H9 (cell line): ENCODE data around the gene LINS1. TPM values are rescaled to one million over a fixed set of nuclear protein-coding genes. Genes with fewer than 3 reads are reported as not detected.

Experiments used
- DNase-seq: peaks from one replicate; pipeline ENCODE4 v3.0.0-alpha.2; 2017
- H2AFZ ChIP-seq: one replicate; pipeline ENCODE4 v1.6.1; 2013; ENCODE audit warnings: mild to moderate bottlenecking, low read length, control low read depth, moderate library complexity
- H2AK5ac ChIP-seq: 2 replicates; pipeline ENCODE4 v1.6.1; 2013; ENCODE audit warnings: low read length, control low read depth, mixed read lengths; ENCODE audit not compliant: insufficient read length
- H2BK120ac ChIP-seq: one replicate; pipeline ENCODE4 v1.6.1; 2013; ENCODE audit warnings: low read depth, mild to moderate bottlenecking, low read length, control low read depth, inconsistent platforms; ENCODE audit not compliant: poor library complexity, severe bottlenecking
- H2BK12ac ChIP-seq: 2 replicates; pipeline ENCODE4 v1.6.1; 2013; ENCODE audit warnings: low read length, control low read depth, mixed read lengths, low read depth; ENCODE audit not compliant: insufficient read length
- H2BK15ac ChIP-seq: 2 replicates; pipeline ENCODE4 v1.6.1; 2013; ENCODE audit warnings: low read depth, low read length, control low read depth
- H2BK20ac ChIP-seq: one replicate; pipeline ENCODE4 v1.6.1; 2013; ENCODE audit warnings: low read depth, mild to moderate bottlenecking, low read length, control low read depth, inconsistent platforms; ENCODE audit not compliant: poor library complexity, severe bottlenecking
- H2BK5ac ChIP-seq: 2 replicates; pipeline ENCODE4 v1.6.1; 2013; ENCODE audit warnings: low read length, control low read depth, mixed read lengths; ENCODE audit not compliant: insufficient read length
- H3K14ac ChIP-seq: 2 replicates; pipeline ENCODE4 v1.6.1; 2013; ENCODE audit warnings: low read length, control low read depth; ENCODE audit not compliant: insufficient read depth
- H3K18ac ChIP-seq: 2 replicates; pipeline ENCODE4 v1.6.1; 2013; ENCODE audit warnings: low read depth, mild to moderate bottlenecking, mixed read lengths, low read length, control low read depth; ENCODE audit not compliant: insufficient read length
- H3K23ac ChIP-seq: 2 replicates; pipeline ENCODE4 v1.6.1; 2013; ENCODE audit warnings: low read length, control low read depth, mixed read lengths, low read depth; ENCODE audit not compliant: insufficient read length
- H3K23me2 ChIP-seq: 2 replicates; pipeline ENCODE4 v1.6.1; 2013; ENCODE audit warnings: low read depth, mild to moderate bottlenecking, mixed read lengths, low read length, control low read depth; ENCODE audit not compliant: insufficient read length, poor library complexity, severe bottlenecking
- H3K27ac ChIP-seq: 2 replicates; pipeline ENCODE4 v1.5.1; 2013; ENCODE audit warnings: low read length, control low read depth, mixed read lengths, low read depth; ENCODE audit not compliant: insufficient read length
- H3K27me3 ChIP-seq: 2 replicates; pipeline ENCODE4 v1.6.1; 2013; ENCODE audit warnings: low read length, control low read depth, inconsistent platforms; ENCODE audit not compliant: insufficient read depth
- H3K4ac ChIP-seq: 2 replicates; pipeline ENCODE4 v1.6.1; 2013; ENCODE audit warnings: low read depth, mild to moderate bottlenecking, control low read depth, inconsistent platforms, low read length, moderate library complexity
- H3K4me1 ChIP-seq: 2 replicates; pipeline ENCODE4 v1.6.1; 2013; ENCODE audit warnings: low read length, control low read depth, inconsistent platforms; ENCODE audit not compliant: insufficient read depth
- H3K4me2 ChIP-seq: 2 replicates; pipeline ENCODE4 v1.6.1; 2013; ENCODE audit warnings: low read length, control low read depth, mixed read lengths; ENCODE audit not compliant: insufficient read length, insufficient read depth
- H3K56ac ChIP-seq: 2 replicates; pipeline ENCODE4 v1.6.1; 2013; ENCODE audit warnings: low read depth, mild to moderate bottlenecking, mixed read lengths, low read length, control low read depth; ENCODE audit not compliant: insufficient read length
- H3K79me1 ChIP-seq: 2 replicates; pipeline ENCODE4 v1.6.1; 2013; ENCODE audit warnings: low read depth, mild to moderate bottlenecking, moderate library complexity, low read length, control low read depth, inconsistent platforms; ENCODE audit not compliant: insufficient read depth, poor library complexity, severe bottlenecking
- H3K79me2 ChIP-seq: 2 replicates; pipeline ENCODE4 v1.6.1; 2013; ENCODE audit warnings: low read length, control low read depth, inconsistent platforms; ENCODE audit not compliant: insufficient read depth
- H3K9ac ChIP-seq: 2 replicates; pipeline ENCODE4 v1.6.1; 2013; ENCODE audit warnings: low read length, control low read depth, mixed read lengths; ENCODE audit not compliant: insufficient read length; ENCODE audit errors: extremely low read depth
- H3K9me3 ChIP-seq: one replicate; pipeline ENCODE4 v1.6.1; 2013; ENCODE audit warnings: low read depth, low read length, inconsistent platforms; ENCODE audit not compliant: control insufficient read depth
- H3T11ph ChIP-seq: one replicate; pipeline ENCODE4 v1.6.1; 2013; ENCODE audit warnings: mild to moderate bottlenecking, low read length, control low read depth, inconsistent platforms
- H4K20me1 ChIP-seq: one replicate; pipeline ENCODE4 v1.6.1; 2013; ENCODE audit not compliant: control insufficient read depth, insufficient read length, insufficient read depth
- H4K5ac ChIP-seq: 2 replicates; pipeline ENCODE4 v1.6.1; 2013; ENCODE audit warnings: low read depth, mild to moderate bottlenecking, mixed read lengths, low read length, control low read depth; ENCODE audit not compliant: insufficient read length
- H4K8ac ChIP-seq: replicated peaks from 2 replicates; pipeline ENCODE4 v1.6.1; 2013; ENCODE audit warnings: low read length, control low read depth, mixed read lengths, low read depth; ENCODE audit not compliant: insufficient read length
- H4K91ac ChIP-seq: 2 replicates; pipeline ENCODE4 v1.6.1; 2013; ENCODE audit warnings: low read depth, mild to moderate bottlenecking, moderate library complexity, mixed read lengths, low read length, control low read depth; ENCODE audit not compliant: insufficient read length
- H3K27ac Mint-ChIP-seq, 3 experiments: 2 replicates in 2 of 3; 3 replicates in 1 of 3; pipeline ENCODE4 v1.8.0; 2020 to 2021; ENCODE audit warnings: mixed read lengths in 3 of 3, mild to moderate bottlenecking in 1 of 3, moderate library complexity in 1 of 3
- H3K27me3 Mint-ChIP-seq: 2 replicates; pipeline ENCODE4 v1.8.0; 2021; ENCODE audit warnings: low read depth, mild to moderate bottlenecking, moderate library complexity, mixed read lengths
- H3K36me3 Mint-ChIP-seq, 3 experiments: 2 replicates in 2 of 3; 3 replicates in 1 of 3; pipeline ENCODE4 v1.8.0; 2020 to 2021; ENCODE audit warnings: low read depth in 3 of 3, mixed read lengths in 3 of 3; ENCODE audit not compliant: insufficient read depth in 1 of 3
- H3K4me1 Mint-ChIP-seq, 2 experiments: 2 replicates each; pipeline ENCODE4 v1.8.0; 2020; ENCODE audit warnings: mixed read lengths in 2 of 2
- H3K4me3 Mint-ChIP-seq, 2 experiments: 2 replicates in 1 of 2; 3 replicates in 1 of 2; pipeline ENCODE4 v1.8.0; 2020 to 2021; ENCODE audit warnings: mild to moderate bottlenecking in 2 of 2, mixed read lengths in 2 of 2, moderate library complexity in 1 of 2
- H3K9me3 Mint-ChIP-seq, 2 experiments: 2 replicates in 1 of 2; 3 replicates in 1 of 2; pipeline ENCODE4 v1.8.0; 2020; ENCODE audit warnings: mild to moderate bottlenecking in 2 of 2, mixed read lengths in 2 of 2, moderate library complexity in 1 of 2
- CTCF ChIP-seq: fragments of 200-600 bp; sonication (generic); conservative IDR thresholded peaks from 3 replicates; pipeline ENCODE4 v1.8.0; 2021; ENCODE audit warnings: antibody characterized with exemption, mild to moderate bottlenecking
- WGBS: extraction: QIAGEN DNeasy Blood & Tissue Kit; methylation state at CpG from one replicate; pipeline ENCODE4 v1.1.7; 2013; ENCODE audit warnings: missing lambda C conversion rate, low lambda C conversion rate, mixed read lengths; ENCODE audit not compliant: insufficient read length; ENCODE audit errors: extremely low coverage; 5-methylcytosine and 5-hydroxymethylcytosine counted together
- total RNA-seq: library from RNA; stranded (reverse); gene quantifications from 2 replicates; pipeline ENCODE4 v1.2.1, GENCODE V29; 2021

Gene LINS1
- total RNA-seq, 1 experiment from 2014 or later: 8.8 TPM

- H4K20me1 ChIP-seq: no peaks in the 10 kb centered on the region
- Mint-ChIP-seq H3K36me3 (no peaks in the 10 kb centered on the region), H3K4me1 (peaks cover 4% of the 10 kb centered on the region in 2 experiments; a peak in 2 of 4 replicates), H3K4me3 (no peak overlapping the region), H3K27ac (no peak overlapping the region), H3K27me3 (no peaks in the 10 kb centered on the region), H3K9me3 (no peaks in the 10 kb centered on the region)
- no peak overlapping the region for H3T11ph ChIP-seq
- H3K9ac ChIP-seq: no peak overlapping the region
- H3K18ac ChIP-seq: no peak overlapping the region
- no peak overlapping the region for H4K91ac ChIP-seq
- H3K4me2 ChIP-seq: no peak overlapping the region
- H3K27ac ChIP-seq: no peak overlapping the region
- H2BK15ac ChIP-seq: no peak overlapping the region
- no peak overlapping the region for H2AFZ ChIP-seq
- H3K79me2 ChIP-seq: peaks cover 1% of the 10 kb centered on the region; the same call in 1 of the 2 replicates
- no peak overlapping the region for H2AK5ac ChIP-seq
- no peak overlapping the region for H4K5ac ChIP-seq
- no peak overlapping the region for H4K8ac ChIP-seq
- H3K79me1 ChIP-seq: peaks cover 3% of the 10 kb centered on the region
- no peak overlapping the region for H2BK120ac ChIP-seq
- WGBS: no CpG with 5 or more reads among the region's 4 CpGs
- H2BK12ac ChIP-seq: no peak overlapping the region
- H3K56ac ChIP-seq: no peak overlapping the region
- DNase-seq: no peak
- TF ChIP-seq CTCF: no peak
- no peak overlapping the region for H2BK5ac ChIP-seq
- no peak overlapping the region for H3K4ac ChIP-seq
- no peaks in the 10 kb centered on the region; the same call in 1 of the 2 replicates for H3K27me3 ChIP-seq
- H3K14ac ChIP-seq: no peak overlapping the region
- no peak overlapping the region for H2BK20ac ChIP-seq
- no peak overlapping the region for H3K23ac ChIP-seq
- no peaks in the 10 kb centered on the region for H3K9me3 ChIP-seq
- no peaks in the 10 kb centered on the region for H3K23me2 ChIP-seq
- H3K4me1 ChIP-seq: no peaks in the 10 kb centered on the region
Observed at GRCh38 chr15:100642950-100643338, 41.0 kb upstream of the LINS1 start.
